HG03064 (cell line): Measurements from ENCODE around the gene UVSSA.

Source experiments
- ATAC-seq: cut with Tn5 transposase; IDR thresholded peaks from one replicate; pipeline ENCODE4 v1.9.1; 2021; ENCODE audit warnings: low read depth; ENCODE audit not compliant: unreplicated experiment

The UVSSA gene

GRCh38 chr4:1373892-1374705, 27.1 kb downstream of the UVSSA start:
- no peak for ATAC-seq

- no peak for ATAC-seq
Observed at GRCh38 chr4:1374706-1375045, 27.7 kb downstream of the UVSSA start.

- ATAC-seq, result no peak
Observed at GRCh38 chr4:1375051-1375721, 28.2 kb downstream of the UVSSA start.

GRCh38 chr4:1375761-1376322, 28.8 kb downstream of the UVSSA start:
- ATAC-seq, result no peak

GRCh38 chr4:1376391-1376840, 29.4 kb downstream of the UVSSA start:
- no peak for ATAC-seq

GRCh38 chr4:1376841-1377605, 30.0 kb downstream of the UVSSA start:
- no peak for ATAC-seq

GRCh38 chr4:1377606-1378261, 30.7 kb downstream of the UVSSA start:
- no peak for ATAC-seq

- ATAC-seq, result no peak
Observed at GRCh38 chr4:1378559-1379231, 31.7 kb downstream of the UVSSA start.

- ATAC-seq, result no peak
Observed at GRCh38 chr4:1379351-1379781, 32.4 kb downstream of the UVSSA start.

GRCh38 chr4:1379801-1380331, 32.9 kb downstream of the UVSSA start:
- ATAC-seq, result no peak

- ATAC-seq, result no peak
Observed at GRCh38 chr4:1380368-1381151, 33.6 kb downstream of the UVSSA start.

- no peak for ATAC-seq
Observed at GRCh38 chr4:1381181-1381621, 34.2 kb downstream of the UVSSA start.

- ATAC-seq, result no peak
Observed at GRCh38 chr4:1381944-1382541, 35.0 kb downstream of the UVSSA start.

GRCh38 chr4:1382776-1383727, 36.0 kb downstream of the UVSSA start:
- ATAC-seq, result no peak

- no peak for ATAC-seq
Observed at GRCh38 chr4:1383728-1384591, 37.0 kb downstream of the UVSSA start.

GRCh38 chr4:1384675-1385372, 37.8 kb downstream of the UVSSA start:
- ATAC-seq, result no peak
